ENCODE results near the gene BMP8A.
"Not testable (repeated sequence)": the region's sequence is repeated elsewhere in the genome, so short reads cannot be mapped to it uniquely, and the experiment has no call there.

BMP8A gene

GRCh38 chr1:39508266-39508665, 16.8 kb downstream of the BMP8A start:
- DNase-seq = no peak

GRCh38 chr1:39508857-39509305, 17.4 kb downstream of the BMP8A start:
- DNase-seq = no peak

- peak in 1 of 2 donors; percentile 23 for DNase-seq
Measured at GRCh38 chr1:39509360-39510009, 18.0 kb downstream of the BMP8A start.

- not testable (repeated sequence) for DNase-seq
Measured at GRCh38 chr1:39510570-39511186, 19.2 kb downstream of the BMP8A start.

- DNase-seq = not testable (repeated sequence)
Measured at GRCh38 chr1:39511477-39511876, 20.0 kb downstream of the BMP8A start.

- DNase-seq = not testable (repeated sequence)
Measured at GRCh38 chr1:39512234-39512847, 20.9 kb downstream of the BMP8A start.

- DNase-seq = not testable (repeated sequence)
Measured at GRCh38 chr1:39514710-39515124, 23.3 kb downstream of the BMP8A start.

- peak; percentile 28 to 35 for DNase-seq
Measured at GRCh38 chr1:39515131-39516086, 24.0 kb downstream of the BMP8A start.

- DNase-seq = not testable (repeated sequence)
Measured at GRCh38 chr1:39516841-39517240, 25.4 kb downstream of the BMP8A start.

GRCh38 chr1:39517936-39518335, 26.5 kb downstream of the BMP8A start:
- not testable (repeated sequence) for DNase-seq

- not testable (repeated sequence) for DNase-seq
Measured at GRCh38 chr1:39519376-39519775, 27.9 kb downstream of the BMP8A start.

- not testable (repeated sequence) for DNase-seq
Measured at GRCh38 chr1:39522221-39522620, 30.8 kb downstream of the BMP8A start.

GRCh38 chr1:39522661-39523567, 31.5 kb downstream of the BMP8A start:
- DNase-seq = no peak

GRCh38 chr1:39524171-39524570, 32.7 kb downstream of the BMP8A start:
- DNase-seq = no peak

GRCh38 chr1:39524591-39525365, 33.3 kb downstream of the BMP8A start:
- DNase-seq = no peak

GRCh38 chr1:39525366-39526165, 34.1 kb downstream of the BMP8A start:
- DNase-seq = peak in 1 of 2 donors; percentile 22

GRCh38 chr1:39526466-39527189, 35.2 kb downstream of the BMP8A start:
- no peak for DNase-seq

GRCh38 chr1:39527190-39527579, 35.7 kb downstream of the BMP8A start:
- DNase-seq = not testable (repeated sequence)

GRCh38 chr1:39528082-39528481, 36.6 kb downstream of the BMP8A start:
- no peak for DNase-seq

Measured in stimulated activated CD4-positive, alpha-beta T cell treated with anti-CD3 and anti-CD28 coated beads, Interleukin-2, amount 100 ng/mL, for 24 hours (primary cell).